Measurements from ENCODE around the gene CLSTN2. TPM values are rescaled to one million over a fixed set of nuclear protein-coding genes. Genes with fewer than 3 reads are reported as not detected.

The CLSTN2 gene
- total RNA-seq, 1 donor from 2014 or later: 65.0 TPM

GRCh38 chr3:140376136-140376889, 441.3 kb downstream of the CLSTN2 start:
- no peak overlapping the region for H3K4me3 Mint-ChIP-seq (ENCODE audit: unreplicated experiment)
- no peak for TF ChIP-seq CTCF (IDR thresholded peaks at IDR 0.05)
- DNase-seq (ENCODE audit: low spot score): no peak
- peaks cover 6% of the 10 kb centered on the region for H3K4me1 Mint-ChIP-seq (ENCODE audit: low read depth)
- H3K36me3 Mint-ChIP-seq (ENCODE audit: low read depth): peaks cover 2% of the 10 kb centered on the region
- no peak overlapping the region for H3K27ac Mint-ChIP-seq (ENCODE audit: unreplicated experiment)
- H3K9me3 Mint-ChIP-seq (ENCODE audit: low read depth): peaks cover 2% of the 10 kb centered on the region
- no peaks in the 10 kb centered on the region for H3K27me3 Mint-ChIP-seq (ENCODE audit: low read depth)

- Mint-ChIP-seq H3K27ac (ENCODE audit: unreplicated experiment) (no peak overlapping the region), H3K4me3 (ENCODE audit: unreplicated experiment) (no peak overlapping the region), H3K9me3 (ENCODE audit: low read depth) (peaks cover 2% of the 10 kb centered on the region), H3K36me3 (ENCODE audit: low read depth) (peaks cover 2% of the 10 kb centered on the region), H3K4me1 (ENCODE audit: low read depth) (peaks cover 6% of the 10 kb centered on the region), H3K27me3 (ENCODE audit: low read depth) (no peaks in the 10 kb centered on the region)
- DNase-seq (ENCODE audit: low spot score): no peak
- peak; percentile 72 for TF ChIP-seq CTCF (IDR thresholded peaks at IDR 0.05)
Measured at GRCh38 chr3:140377644-140378043, 442.7 kb downstream of the CLSTN2 start.

GRCh38 chr3:140378571-140379340, 443.8 kb downstream of the CLSTN2 start:
- Mint-ChIP-seq H3K4me1 (ENCODE audit: low read depth) (peaks cover 6% of the 10 kb centered on the region), H3K36me3 (ENCODE audit: low read depth) (peaks cover 2% of the 10 kb centered on the region), H3K4me3 (ENCODE audit: unreplicated experiment) (no peak overlapping the region), H3K27me3 (ENCODE audit: low read depth) (no peaks in the 10 kb centered on the region), H3K27ac (ENCODE audit: unreplicated experiment) (no peak overlapping the region), H3K9me3 (ENCODE audit: low read depth) (peaks cover 2% of the 10 kb centered on the region)
- no peak for TF ChIP-seq CTCF (IDR thresholded peaks at IDR 0.05)
- no peak for DNase-seq (ENCODE audit: low spot score)

GRCh38 chr3:140384028-140384771, 449.2 kb downstream of the CLSTN2 start:
- DNase-seq (ENCODE audit: low spot score): no peak
- peaks cover 6% of the 10 kb centered on the region for H3K4me1 Mint-ChIP-seq (ENCODE audit: low read depth)
- H3K27ac Mint-ChIP-seq (ENCODE audit: unreplicated experiment): no peak overlapping the region
- H3K9me3 Mint-ChIP-seq (ENCODE audit: low read depth): peaks cover 3% of the 10 kb centered on the region
- H3K27me3 Mint-ChIP-seq (ENCODE audit: low read depth): no peaks in the 10 kb centered on the region
- TF ChIP-seq CTCF (IDR thresholded peaks at IDR 0.05): no peak
- no peaks in the 10 kb centered on the region for H3K36me3 Mint-ChIP-seq (ENCODE audit: low read depth)
- H3K4me3 Mint-ChIP-seq (ENCODE audit: unreplicated experiment): no peak overlapping the region

GRCh38 chr3:140384876-140385275, 449.9 kb downstream of the CLSTN2 start:
- DNase-seq (ENCODE audit: low spot score): no peak
- Mint-ChIP-seq H3K4me3 (ENCODE audit: unreplicated experiment) (no peak overlapping the region), H3K4me1 (ENCODE audit: low read depth) (peaks cover 6% of the 10 kb centered on the region), H3K36me3 (ENCODE audit: low read depth) (no peaks in the 10 kb centered on the region), H3K27ac (ENCODE audit: unreplicated experiment) (no peak overlapping the region), H3K27me3 (ENCODE audit: low read depth) (no peaks in the 10 kb centered on the region), H3K9me3 (ENCODE audit: low read depth) (peaks cover 8% of the 10 kb centered on the region)
- no peak for TF ChIP-seq CTCF (IDR thresholded peaks at IDR 0.05)
